ENCODE results near the gene MT1B. TPM values are rescaled to one million over a fixed set of nuclear protein-coding genes. Genes with fewer than 3 reads are reported as not detected.

The MT1B gene
- total RNA-seq, 2 experiments from 2014 or later: not detected

DNA sequence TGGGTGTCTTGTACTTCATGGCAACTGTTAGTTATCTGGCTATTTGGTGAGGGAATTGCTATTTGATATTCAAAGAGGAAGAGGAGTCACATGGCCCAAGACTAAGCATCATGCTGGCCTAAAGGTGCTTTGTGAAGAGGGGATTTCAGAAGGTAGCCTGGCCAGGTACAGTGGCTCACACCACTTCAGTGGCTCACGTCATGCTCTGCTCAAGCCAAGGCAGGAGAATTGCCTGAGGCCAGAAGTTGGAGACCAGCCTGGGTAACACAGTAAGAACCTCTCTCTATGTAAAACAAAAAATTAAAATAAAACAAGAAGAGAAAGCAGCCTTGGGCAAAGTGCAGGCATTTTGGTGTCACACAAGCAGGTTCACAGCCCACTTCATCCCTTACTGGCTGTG, 6.4 kb upstream of the MT1B start:
- DNase-seq: no peak
- Mint-ChIP-seq H3K27ac (no peak overlapping the region), H3K9me3 (no peaks in the 10 kb centered on the region), H3K27me3 (peaks cover 63% of the 10 kb centered on the region), H3K4me1 (peaks cover 27% of the 10 kb centered on the region), H3K4me3 (no peak overlapping the region), H3K36me3 (ENCODE audit: low read depth) (no peaks in the 10 kb centered on the region)
- ChIA-PET CTCF (interaction anchor here (1.6 kb wide), 1 partner anchor 38 kb away, joined by 4 read pairs; no protein-coding TSS in a partner anchor), POLR2A (no interaction called here)

DNA sequence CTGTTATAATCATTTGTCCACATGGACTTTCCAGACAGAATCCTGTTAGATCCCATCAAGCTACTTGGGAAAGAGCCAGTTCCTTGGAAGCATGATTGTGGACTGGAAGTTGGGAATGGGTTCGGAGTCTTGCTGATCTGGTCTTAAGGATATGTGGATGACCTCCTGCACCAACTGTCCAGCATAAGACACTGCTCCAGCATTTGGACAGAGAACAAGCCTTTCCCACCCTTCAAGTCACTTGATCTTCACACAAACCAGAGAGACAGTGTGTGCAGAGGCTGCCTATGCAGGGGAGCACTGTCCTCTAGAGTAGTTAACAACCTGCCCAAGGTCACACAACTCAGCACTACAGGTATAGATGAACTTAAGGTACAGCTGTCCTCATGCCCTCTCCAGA, 5.8 kb upstream of the MT1B start:
- Mint-ChIP-seq H3K4me1 (peaks cover 27% of the 10 kb centered on the region), H3K4me3 (no peak overlapping the region), H3K9me3 (no peaks in the 10 kb centered on the region), H3K27ac (no peak overlapping the region), H3K36me3 (ENCODE audit: low read depth) (no peaks in the 10 kb centered on the region), H3K27me3 (peaks cover 61% of the 10 kb centered on the region)
- no peak for DNase-seq
- ChIA-PET CTCF (interaction anchor here (1.1 kb wide), 1 partner anchor 14 kb away, joined by 3 read pairs; no protein-coding TSS in a partner anchor), POLR2A (no interaction called here)

DNA sequence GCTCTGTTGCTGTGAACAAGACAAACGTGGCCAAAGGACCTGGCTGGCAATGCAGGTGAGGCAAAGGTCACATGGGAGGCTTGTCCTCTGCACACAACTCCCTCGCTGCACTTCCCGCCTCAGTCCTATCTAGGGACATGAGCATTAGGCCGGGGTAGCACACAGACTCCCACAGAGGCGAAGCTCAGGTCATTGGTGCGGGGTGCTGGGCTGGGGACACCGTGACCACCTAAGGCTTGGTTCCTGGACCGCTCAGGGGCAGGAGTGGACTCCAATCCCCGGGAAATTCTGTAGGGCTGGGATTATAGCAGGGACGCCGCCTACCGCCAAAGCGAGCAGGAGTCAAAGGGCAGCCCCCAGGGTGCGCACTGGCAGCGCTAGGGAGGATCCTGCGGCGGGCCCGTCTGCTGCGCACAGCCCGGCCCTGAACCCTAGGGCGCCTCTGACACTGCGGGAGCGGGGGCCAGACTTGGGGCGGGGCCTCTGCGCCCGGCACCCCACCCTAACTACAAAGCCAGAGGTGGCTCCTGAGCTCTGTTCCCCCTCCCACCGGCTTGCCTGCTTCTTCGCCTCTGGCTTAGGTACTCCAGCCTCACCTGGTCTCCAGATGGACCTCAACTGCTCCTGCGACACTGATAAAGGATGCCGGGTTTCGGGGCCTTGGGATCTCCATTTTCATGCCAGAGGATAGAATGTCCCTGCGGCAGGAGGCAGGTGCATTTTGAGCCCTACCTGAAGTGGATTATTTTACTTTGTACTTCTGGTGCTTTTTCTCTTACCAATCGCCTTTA, 3.9 kb upstream of the MT1B start:
- peaks cover 56% of the 10 kb centered on the region for H3K27me3 Mint-ChIP-seq
- H3K4me1 Mint-ChIP-seq: peaks cover 20% of the 10 kb centered on the region
- DNase-seq: no peak
- H3K36me3 Mint-ChIP-seq (ENCODE audit: low read depth): no peaks in the 10 kb centered on the region
- H3K4me3 Mint-ChIP-seq: no peak overlapping the region
- POLR2A ChIA-PET: no interaction called here
- H3K27ac Mint-ChIP-seq: no peak overlapping the region
- CTCF ChIA-PET: interaction anchor here (0.6 to 1.8 kb wide), 2 partner anchors 11 to 29 kb away, joined by 3 to 5 read pairs; no protein-coding TSS in a partner anchor
- no peaks in the 10 kb centered on the region for H3K9me3 Mint-ChIP-seq

DNA sequence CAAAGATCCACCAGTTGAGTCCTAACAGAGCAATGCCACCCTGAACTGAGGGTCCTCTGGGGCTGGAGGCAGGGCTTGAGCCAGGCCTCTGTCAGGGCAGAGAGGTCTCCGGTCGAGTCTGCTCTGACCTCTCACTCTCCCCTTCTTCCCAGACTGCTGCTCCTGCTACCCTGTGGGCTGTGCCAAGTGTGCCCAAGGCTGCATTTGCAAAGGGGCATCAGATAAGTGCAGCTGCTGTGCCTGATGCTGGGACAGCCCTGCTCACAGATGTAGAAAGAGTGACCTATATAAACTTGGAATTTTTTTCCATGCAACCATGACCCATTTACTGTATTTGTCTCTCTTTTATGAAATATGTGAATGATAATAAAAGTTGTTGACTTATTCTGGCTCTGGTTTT, 2.4 kb upstream of the MT1B start:
- H3K4me3 Mint-ChIP-seq: no peak overlapping the region
- H3K27ac Mint-ChIP-seq: no peak overlapping the region
- DNase-seq: no peak
- CTCF ChIA-PET: interaction anchor here (0.6 to 1.8 kb wide), 3 partner anchors 13 to 125 kb away, joined by 3 to 5 read pairs (median 4); no protein-coding TSS in a partner anchor
- POLR2A ChIA-PET: no interaction called here
- H3K4me1 Mint-ChIP-seq: peaks cover 6% of the 10 kb centered on the region
- H3K36me3 Mint-ChIP-seq (ENCODE audit: low read depth): no peaks in the 10 kb centered on the region
- peaks cover 58% of the 10 kb centered on the region for H3K27me3 Mint-ChIP-seq
- no peaks in the 10 kb centered on the region for H3K9me3 Mint-ChIP-seq

DNA sequence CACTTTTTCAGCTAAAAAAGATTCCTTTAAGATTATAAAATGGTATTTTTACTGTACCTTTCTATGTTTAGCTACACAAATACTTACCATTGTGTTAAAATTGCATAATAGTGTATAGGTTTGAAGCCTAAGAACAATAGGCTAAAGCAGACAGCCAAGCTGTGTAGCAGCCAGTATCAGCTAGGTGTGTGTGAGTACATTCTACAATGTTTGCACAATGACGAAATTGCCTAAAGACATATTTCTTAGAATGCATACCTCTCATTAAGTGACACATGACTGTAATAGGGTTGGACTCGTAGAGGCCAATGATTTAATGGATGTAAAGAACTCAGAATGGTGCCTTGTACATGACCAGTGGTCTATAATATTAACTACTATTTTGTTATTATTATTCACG, 1.9 kb upstream of the MT1B start:
- CTCF ChIA-PET: interaction anchor here (1.1 kb wide), 1 partner anchor 19 kb away, joined by 3 read pairs; no protein-coding TSS in a partner anchor
- Mint-ChIP-seq H3K4me1 (peaks cover 2% of the 10 kb centered on the region), H3K27ac (no peak overlapping the region), H3K9me3 (no peaks in the 10 kb centered on the region), H3K27me3 (peaks cover 57% of the 10 kb centered on the region), H3K36me3 (ENCODE audit: low read depth) (no peaks in the 10 kb centered on the region), H3K4me3 (no peak overlapping the region)
- POLR2A ChIA-PET: no interaction called here
- no peak for DNase-seq

DNA sequence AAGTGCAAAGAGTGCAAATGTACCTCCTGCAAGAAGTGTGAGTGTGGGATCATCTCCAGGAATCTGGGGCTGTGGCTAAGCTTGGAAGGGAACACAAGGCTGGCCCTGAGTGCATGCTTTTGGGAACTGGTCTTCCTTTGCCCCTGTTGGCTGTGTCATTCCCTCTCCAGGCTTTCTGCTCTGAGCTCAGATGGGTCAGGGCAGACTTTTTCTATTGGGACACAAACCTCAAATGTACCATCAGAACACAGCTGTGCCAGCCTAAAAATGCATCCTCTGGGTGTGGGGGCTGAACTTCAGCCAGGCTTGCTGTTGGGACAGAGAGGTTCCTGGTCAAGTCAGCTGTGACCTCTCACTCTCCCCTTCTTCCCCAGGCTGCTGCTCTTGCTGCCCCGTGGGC, 914 bp downstream of the MT1B start:
- H3K4me3 Mint-ChIP-seq: no peak overlapping the region
- H3K4me1 Mint-ChIP-seq: peaks cover 6% of the 10 kb centered on the region
- POLR2A ChIA-PET: no interaction called here
- CTCF ChIA-PET: interaction anchor here (0.9 kb wide), 1 partner anchor 22 kb away, joined by 3 read pairs; no protein-coding TSS in a partner anchor
- H3K27ac Mint-ChIP-seq: no peak overlapping the region
- DNase-seq: no peak
- no peaks in the 10 kb centered on the region for H3K9me3 Mint-ChIP-seq
- no peaks in the 10 kb centered on the region for H3K36me3 Mint-ChIP-seq (ENCODE audit: low read depth)
- H3K27me3 Mint-ChIP-seq: peaks cover 39% of the 10 kb centered on the region

DNA sequence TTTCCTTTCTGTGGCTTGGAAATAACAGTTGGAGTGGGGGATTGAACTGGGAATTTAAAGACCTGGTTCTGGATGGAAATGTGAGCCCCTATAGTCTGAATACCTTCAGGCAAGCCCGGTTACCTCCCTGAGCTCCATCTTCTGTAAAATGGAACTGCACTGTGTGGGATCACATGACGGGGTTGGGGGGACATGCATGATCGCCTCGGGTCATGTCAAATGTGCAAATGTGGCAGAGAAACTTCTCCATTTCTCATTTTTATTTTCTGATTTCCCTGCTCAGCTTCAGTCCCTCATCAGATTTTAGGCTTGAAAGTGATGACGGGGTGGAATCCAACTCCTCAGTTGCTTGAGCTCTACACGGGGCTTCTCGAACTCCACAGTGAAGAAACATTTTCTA, 1.5 kb downstream of the MT1B start:
- Mint-ChIP-seq H3K4me3 (no peak overlapping the region), H3K4me1 (peaks cover 10% of the 10 kb centered on the region), H3K36me3 (ENCODE audit: low read depth) (no peaks in the 10 kb centered on the region), H3K9me3 (no peaks in the 10 kb centered on the region), H3K27ac (no peak overlapping the region), H3K27me3 (peaks cover 35% of the 10 kb centered on the region)
- no peak for DNase-seq
- ChIA-PET CTCF (interaction anchor here (0.9 to 1.7 kb wide), 3 partner anchors 10 to 23 kb away, joined by 3 to 5 read pairs (median 3); no protein-coding TSS in a partner anchor), POLR2A (no interaction called here)

DNA sequence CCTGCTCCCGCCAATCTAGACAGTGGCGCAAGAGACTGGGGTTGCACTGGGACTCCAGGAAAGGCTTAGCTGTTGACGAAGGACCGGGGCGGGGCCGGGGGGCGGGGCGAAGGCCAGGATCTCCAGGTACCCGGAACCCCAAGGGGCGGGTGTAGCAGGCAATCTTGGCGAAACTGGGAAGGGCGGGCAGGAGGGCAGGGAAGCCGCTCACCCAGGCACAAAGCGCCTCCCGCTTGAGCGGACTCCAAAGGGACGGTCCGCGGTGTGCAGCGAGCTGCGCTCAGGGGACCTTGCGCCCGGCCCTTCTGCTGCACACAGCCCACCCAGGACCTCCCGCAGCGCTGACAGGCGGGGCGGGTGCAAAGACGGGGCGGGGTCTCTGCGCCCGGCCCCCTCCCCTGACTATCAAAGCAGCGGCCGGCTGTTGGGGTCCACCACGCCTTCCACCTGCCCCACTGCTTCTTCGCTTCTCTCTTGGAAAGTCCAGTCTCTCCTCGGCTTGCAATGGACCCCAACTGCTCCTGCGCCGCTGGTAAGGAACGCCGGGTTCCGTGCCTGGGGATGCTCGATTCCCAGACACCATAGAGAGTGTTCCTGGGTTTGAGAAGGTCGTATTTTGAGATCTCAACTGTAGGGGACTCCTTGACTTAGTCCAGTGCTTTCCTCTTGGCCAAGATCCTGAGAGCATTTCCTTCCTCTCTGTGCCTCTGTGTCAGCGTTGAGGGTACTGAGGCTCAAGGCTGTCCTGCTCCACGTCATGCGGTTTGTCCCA, 6.1 kb downstream of the MT1B start, which contains the start of gene MT1F:
MT1F (plus strand) TSS at position 405 of the 772 bp plus-strand sequence; CDS start at position 505, 100 bp downstream.
- Mint-ChIP-seq H3K36me3 (ENCODE audit: low read depth) (no peaks in the 10 kb centered on the region), H3K27me3 (peaks cover 10% of the 10 kb centered on the region), H3K27ac (peak within 1 kb of the TSS; percentile 87), H3K4me3 (peak within 1 kb of the TSS; percentile 92), H3K9me3 (no peaks in the 10 kb centered on the region), H3K4me1 (peaks cover 30% of the 10 kb centered on the region)
- CTCF ChIA-PET: no interaction called here
- POLR2A ChIA-PET: no interaction called here
- peak; percentile 74 for DNase-seq

DNA sequence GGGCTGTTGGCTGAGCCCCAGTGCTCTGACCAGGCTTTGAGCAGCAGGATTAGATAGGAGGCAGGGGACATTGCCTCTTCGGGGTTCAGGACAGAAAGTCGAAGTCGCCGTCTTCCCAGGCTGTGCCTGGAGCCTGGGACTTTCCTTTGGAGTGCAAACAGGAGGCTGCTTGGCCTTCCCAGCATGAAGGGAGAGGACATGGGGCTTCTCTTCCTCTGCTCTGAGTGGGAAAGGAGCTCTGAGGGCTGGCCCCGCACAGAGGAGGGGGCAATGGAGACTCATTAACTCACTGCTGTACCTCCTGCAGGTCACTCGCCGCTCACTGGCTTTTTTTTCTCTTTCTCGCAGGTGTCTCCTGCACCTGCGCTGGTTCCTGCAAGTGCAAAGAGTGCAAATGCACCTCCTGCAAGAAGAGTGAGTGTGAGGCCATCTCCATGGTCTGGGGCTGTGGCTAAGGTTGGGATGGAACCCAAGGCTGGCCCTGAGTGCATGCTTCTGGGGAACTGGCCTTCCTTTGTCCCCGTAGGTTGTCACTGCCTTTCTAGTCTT, 6.7 kb downstream of the MT1B start:
- H3K9me3 Mint-ChIP-seq: no peaks in the 10 kb centered on the region
- H3K36me3 Mint-ChIP-seq (ENCODE audit: low read depth): no peaks in the 10 kb centered on the region
- H3K27me3 Mint-ChIP-seq: peaks cover 6% of the 10 kb centered on the region
- H3K4me1 Mint-ChIP-seq: peaks cover 34% of the 10 kb centered on the region
- no peak for DNase-seq
- POLR2A ChIA-PET: no interaction called here
- H3K27ac Mint-ChIP-seq: peak overlapping the region; percentile 87
- CTCF ChIA-PET: no interaction called here
- H3K4me3 Mint-ChIP-seq: peak overlapping the region; percentile 92

DNA sequence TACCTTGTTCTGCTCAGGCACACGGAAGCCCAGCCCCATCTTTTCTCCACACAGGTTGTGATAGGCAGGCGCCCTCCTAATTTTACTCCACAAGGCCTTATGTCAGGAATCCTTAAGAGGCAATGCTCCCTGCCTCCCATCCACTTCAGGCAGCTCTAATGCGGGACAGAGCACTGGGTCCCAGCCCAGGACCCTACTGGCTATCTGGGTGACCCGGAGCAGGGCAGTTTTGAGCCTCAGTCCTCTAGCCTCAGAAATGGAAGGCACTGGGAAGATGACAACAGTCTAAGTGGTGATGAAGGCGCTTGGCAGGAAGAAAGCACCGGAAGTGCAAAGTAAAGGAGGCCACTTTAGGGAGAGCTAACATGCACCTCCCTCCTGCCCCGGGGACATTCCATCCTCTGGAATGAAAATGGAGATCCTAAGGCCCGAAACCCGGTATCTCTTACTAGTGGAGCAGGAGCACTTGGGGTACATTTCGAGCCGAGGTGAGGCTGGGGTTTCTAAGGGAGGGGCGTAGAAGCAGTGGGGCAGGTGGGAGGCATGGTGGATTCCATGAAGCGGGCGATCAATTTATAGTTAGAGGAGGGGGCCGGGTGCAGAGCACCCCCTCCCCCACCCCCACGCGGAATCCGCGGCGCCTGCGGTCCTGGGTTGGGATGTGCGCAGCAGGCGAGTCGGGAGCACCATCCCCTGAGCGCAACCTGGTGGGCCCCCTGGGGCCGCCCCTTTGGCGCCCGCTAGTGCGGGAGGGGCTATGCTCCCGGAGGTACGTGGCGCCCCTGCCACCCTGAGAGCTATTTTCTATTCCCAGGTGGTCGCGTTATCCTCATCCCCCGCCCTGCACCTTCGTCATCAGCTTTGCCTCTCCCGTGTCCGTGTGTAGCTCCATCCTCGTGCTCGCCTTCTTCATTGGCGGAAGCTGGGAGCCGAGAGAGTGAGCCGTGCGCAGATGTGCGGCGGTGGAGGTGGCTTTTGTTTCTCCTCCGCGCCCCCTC, 11.0 kb downstream of the MT1B start:
- Mint-ChIP-seq H3K9me3 (no peaks in the 10 kb centered on the region), H3K4me1 (peaks cover 43% of the 10 kb centered on the region), H3K27ac (peak overlapping the region; percentile 81), H3K27me3 (peaks cover 40% of the 10 kb centered on the region), H3K36me3 (ENCODE audit: low read depth) (no peaks in the 10 kb centered on the region), H3K4me3 (peak overlapping the region; percentile 74)
- POLR2A ChIA-PET: no interaction called here
- CTCF ChIA-PET: interaction anchor here (0.7 to 1.8 kb wide), 6 partner anchors 9 to 86 kb away, joined by 3 to 4 read pairs (median 3); no protein-coding TSS in a partner anchor
- peak; percentile 43 for DNase-seq

DNA sequence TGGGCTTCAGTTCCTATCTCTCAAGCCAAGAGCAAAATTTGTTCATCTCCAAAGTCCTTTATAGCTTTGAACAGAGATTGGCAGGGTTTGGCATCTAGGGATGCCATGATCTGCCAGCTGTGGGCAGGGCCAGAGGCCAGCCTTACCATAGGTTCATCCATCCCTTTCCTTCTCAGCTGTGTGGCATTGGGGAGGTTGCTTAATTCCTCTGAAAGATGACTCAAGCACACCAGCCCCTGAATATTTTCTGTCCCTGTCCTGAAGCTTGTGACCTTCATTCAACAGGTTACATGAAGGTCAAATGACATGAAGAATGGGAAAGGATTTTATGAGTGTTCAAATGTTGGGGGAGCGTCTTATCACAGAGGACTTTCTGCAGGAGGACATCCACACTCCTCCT, 12.8 kb downstream of the MT1B start:
- ChIA-PET CTCF (interaction anchor here (1.0 to 1.2 kb wide), 3 partner anchors 11 to 143 kb away, joined by 3 to 4 read pairs (median 3); no protein-coding TSS in a partner anchor), POLR2A (interaction anchor here (0.6 kb wide), 1 partner anchor 34 kb away, joined by 5 read pairs; no protein-coding TSS in a partner anchor)
- Mint-ChIP-seq H3K27ac (no peak overlapping the region), H3K4me3 (no peak overlapping the region), H3K9me3 (no peaks in the 10 kb centered on the region), H3K4me1 (peaks cover 46% of the 10 kb centered on the region), H3K36me3 (ENCODE audit: low read depth) (peaks cover 2% of the 10 kb centered on the region), H3K27me3 (peaks cover 56% of the 10 kb centered on the region)
- DNase-seq: no peak
